GM19099 (cell line): ENCODE data around the gene CDC42BPB.

Source experiments
- POLR2A ChIP-seq: IDR thresholded peaks from 3 replicates; pipeline ENCODE4 v1.6.1; 2011; ENCODE audit warnings: low read depth; ENCODE audit not compliant: insufficient read length; ENCODE audit errors: extremely low read depth

CDC42BPB gene

GRCh38 chr14:103070971-103071542 lies 13.7 kb upstream of the CDC42BPB start:
- no peak for TF ChIP-seq POLR2A

GRCh38 chr14:103070263-103070885 lies 13.0 kb upstream of the CDC42BPB start:
- TF ChIP-seq POLR2A: no peak

GRCh38 chr14:103068351-103069073 lies 11.2 kb upstream of the CDC42BPB start:
- no peak for TF ChIP-seq POLR2A

- no peak for TF ChIP-seq POLR2A
Measured at GRCh38 chr14:103067231-103067954, 10.0 kb upstream of the CDC42BPB start.

- no peak for TF ChIP-seq POLR2A
Measured at GRCh38 chr14:103066399-103066798, 9.1 kb upstream of the CDC42BPB start.

- no peak for TF ChIP-seq POLR2A
Measured at GRCh38 chr14:103065861-103066260, 8.5 kb upstream of the CDC42BPB start.

- TF ChIP-seq POLR2A: no peak
Measured at GRCh38 chr14:103064978-103065377, 7.6 kb upstream of the CDC42BPB start.

- TF ChIP-seq POLR2A: no peak
Measured at GRCh38 chr14:103064436-103064835, 7.1 kb upstream of the CDC42BPB start.

- TF ChIP-seq POLR2A: no peak
Measured at GRCh38 chr14:103061482-103061976, 4.2 kb upstream of the CDC42BPB start.

- TF ChIP-seq POLR2A: no peak
Measured at GRCh38 chr14:103059556-103059955, 2.2 kb upstream of the CDC42BPB start.

- no peak for TF ChIP-seq POLR2A
Measured at GRCh38 chr14:103058164-103059055, 1.1 kb upstream of the CDC42BPB start.

- TF ChIP-seq POLR2A: no peak
Measured at GRCh38 chr14:103057028-103057371, 349 bp downstream of the CDC42BPB start.

GRCh38 chr14:103056322-103057027 lies 874 bp downstream of the CDC42BPB start:
- TF ChIP-seq POLR2A: no peak

GRCh38 chr14:103055695-103056094 lies 1.7 kb downstream of the CDC42BPB start:
- no peak for TF ChIP-seq POLR2A
